GM19238 (cell line): ENCODE measurements around the gene PTPN12.
"Not testable (repeated sequence)": the region's sequence is repeated elsewhere in the genome, so short reads cannot be mapped to it uniquely, and the experiment has no call there.

Experiments used
- DNase-seq: peaks from one replicate; pipeline ENCODE4 v3.0.0; 2011; ENCODE audit warnings: low spot score; ENCODE audit not compliant: insufficient read length

Gene PTPN12

DNA sequence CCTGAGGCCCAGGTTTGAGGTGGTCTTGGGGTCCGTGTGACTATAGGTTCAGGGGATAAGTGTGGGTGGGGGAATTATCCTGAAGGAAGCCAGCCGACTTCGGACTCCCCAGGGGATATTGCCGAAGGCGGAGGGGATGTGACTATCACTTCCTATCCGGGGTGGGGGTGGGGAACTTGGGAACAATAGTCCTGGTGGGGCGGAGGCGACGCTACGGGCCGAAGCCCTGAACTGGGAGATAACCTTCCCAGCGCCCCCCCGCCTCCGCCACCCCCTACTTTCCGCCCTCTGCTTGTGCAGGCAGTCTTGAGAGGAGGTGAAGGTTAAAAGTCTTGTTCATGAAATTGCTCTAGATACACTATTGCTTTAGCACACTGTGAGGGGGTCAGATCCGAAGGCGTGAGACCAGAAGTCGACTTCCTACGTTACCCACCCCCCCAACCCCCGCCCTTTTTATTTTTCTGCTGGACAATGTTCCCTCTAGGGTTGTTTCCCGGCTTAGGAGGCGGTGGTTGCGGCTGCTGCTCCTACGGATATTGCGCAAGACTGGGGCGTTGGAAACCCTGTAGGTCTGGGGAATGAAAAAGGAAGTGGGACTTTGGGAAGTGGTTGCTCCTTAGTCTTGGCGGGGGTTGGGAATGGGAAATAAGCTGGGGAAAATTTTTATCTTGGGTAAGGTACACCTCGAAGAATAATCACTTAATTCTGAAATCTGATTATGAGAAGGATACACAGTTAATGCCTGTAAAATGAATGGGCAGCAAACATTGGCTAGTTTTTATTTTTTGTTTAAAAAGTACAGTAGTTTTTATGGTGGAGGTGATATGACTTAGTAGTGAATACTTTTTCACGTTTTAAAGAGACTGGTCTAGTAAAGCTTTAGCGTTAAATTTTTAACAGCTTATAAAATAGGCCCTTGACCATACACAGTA, 1.5 kb downstream of the PTPN12 start:
- DNase-seq = peak; percentile 15

DNA sequence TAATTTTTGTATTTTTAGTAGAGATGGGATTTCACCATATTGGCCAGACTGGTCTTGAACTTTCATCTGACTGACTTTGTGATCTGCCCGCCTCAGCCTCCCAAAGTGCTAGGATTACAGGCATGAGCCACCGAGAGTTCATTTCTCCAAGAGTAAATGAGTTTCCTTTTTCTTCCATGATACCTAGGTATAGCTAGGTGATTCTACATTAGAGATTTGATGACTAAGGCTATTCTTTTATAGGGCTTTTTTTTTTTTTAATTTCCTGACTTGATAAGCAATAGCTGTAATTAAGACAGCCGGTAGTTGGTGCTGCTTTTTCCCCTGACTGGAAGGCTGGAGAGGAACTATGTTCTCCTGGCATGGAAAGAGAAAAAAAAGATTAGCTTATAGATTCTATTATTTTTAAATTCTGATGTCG, 3.3 kb downstream of the PTPN12 start:
- no peak for DNase-seq

DNA sequence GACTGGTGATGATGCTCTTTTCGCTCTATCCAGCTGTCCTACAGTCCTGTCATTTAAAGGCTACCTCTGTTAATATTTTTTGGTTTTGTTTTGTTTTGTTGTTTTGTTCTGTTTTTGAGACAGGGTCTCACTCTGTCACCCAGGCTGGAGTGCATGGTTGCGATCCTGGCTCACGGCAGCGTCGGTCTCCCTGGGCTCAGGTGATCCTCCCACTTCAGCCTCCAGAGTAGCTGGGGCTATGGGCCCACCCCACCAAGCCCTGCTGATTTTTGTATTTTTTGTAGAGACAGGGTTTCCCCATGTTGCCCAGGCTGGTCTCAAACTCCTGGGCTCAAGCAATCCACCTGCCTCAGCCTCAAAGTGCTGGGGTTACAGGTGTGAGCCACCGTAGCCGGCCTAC, 3.9 kb downstream of the PTPN12 start:
- not testable (repeated sequence) for DNase-seq

DNA sequence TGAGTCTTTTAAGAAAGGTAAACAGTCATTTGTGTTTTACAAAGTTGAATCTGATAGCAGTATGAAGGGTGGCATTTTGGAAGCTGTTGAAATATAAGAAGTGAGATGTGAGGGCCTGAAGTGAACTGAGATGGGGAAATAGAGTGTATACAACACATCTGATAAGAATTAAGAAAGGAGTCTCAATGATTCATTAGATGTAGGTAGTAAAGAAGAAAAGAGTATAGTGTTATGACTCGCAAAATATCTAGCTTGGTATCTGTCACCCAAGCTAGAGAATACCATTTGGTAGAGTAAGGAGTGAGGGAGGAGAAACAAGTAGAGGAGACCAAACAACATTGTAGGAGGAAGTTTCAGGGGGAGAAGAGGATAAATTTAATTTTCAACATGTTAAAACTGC, 5.3 kb downstream of the PTPN12 start:
- DNase-seq = no peak

DNA sequence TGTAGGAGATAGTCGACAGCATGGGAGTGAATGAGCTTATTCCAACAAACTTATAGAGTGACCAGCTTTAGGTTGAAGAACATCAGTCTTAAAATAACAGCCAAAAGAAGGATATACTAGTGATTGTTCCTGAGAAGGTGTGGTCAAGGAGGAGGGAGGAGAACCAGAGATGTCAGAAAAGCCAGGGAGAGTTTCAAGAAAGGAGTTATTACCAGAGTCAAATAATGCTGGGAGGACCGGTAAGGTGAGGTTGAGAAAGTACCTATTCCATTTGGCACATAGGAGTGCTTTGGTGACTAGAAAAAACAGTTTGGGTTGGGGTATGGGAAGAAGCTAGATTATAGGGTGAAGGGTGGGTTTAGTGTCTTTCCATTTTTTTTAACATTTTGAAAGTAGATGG, 5.8 kb downstream of the PTPN12 start:
- DNase-seq = no peak

DNA sequence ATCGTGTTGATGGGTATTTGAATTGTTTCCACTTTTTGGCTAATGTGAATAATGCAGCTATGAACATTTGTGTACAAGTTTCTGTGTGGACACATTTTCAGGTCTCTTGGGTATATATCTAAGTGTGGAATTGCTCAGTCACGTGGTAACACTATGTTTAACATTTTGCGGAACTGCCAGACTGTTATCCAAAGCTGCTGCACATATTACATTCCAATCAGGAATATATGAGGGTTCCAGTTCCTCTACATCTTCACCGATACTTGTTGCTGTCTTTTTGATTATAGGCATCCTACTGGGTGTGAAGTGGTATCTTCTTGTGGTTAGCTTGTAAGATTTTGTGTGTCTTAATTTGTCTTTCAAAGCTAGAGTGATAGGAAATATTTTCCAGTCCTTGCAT, 6.8 kb downstream of the PTPN12 start:
- no peak for DNase-seq

DNA sequence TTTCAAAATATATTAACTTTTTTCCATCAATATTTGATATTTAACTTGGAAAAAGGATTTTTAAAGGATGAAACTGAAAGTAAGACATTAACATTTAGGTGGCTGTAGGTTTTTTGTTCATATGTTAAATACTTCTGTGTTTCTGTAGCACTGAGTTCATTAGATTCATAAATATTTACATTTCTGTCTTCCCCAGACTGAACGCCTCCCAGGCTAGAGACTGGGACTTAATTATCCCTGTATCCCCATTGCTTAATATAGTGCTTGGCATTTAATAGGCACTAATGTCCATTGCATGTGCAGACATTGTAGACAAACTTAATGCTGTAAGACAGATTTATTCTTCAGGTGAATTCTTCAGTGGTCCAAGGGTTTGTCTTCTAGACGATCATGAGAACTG, 7.4 kb downstream of the PTPN12 start:
- DNase-seq = no peak

DNA sequence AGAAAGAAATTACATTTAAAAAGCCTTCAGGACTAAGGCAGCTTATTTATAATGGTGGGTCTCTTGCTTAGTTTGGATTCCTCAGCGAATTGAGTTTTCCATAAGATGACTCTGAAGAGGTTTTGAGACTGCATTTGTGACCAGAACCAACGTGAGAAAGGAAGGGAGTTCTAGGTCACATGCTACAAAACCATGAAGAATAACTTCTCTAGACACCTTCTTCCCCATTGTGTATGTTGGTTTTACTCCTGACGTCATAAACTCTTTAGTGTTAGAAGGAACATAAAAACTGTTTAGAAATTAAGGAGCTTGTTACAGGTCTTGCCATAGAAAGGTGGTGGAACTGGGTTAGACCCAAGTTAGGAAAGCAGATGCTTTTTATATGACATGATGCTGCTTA, 11.1 kb downstream of the PTPN12 start:
- DNase-seq = no peak

DNA sequence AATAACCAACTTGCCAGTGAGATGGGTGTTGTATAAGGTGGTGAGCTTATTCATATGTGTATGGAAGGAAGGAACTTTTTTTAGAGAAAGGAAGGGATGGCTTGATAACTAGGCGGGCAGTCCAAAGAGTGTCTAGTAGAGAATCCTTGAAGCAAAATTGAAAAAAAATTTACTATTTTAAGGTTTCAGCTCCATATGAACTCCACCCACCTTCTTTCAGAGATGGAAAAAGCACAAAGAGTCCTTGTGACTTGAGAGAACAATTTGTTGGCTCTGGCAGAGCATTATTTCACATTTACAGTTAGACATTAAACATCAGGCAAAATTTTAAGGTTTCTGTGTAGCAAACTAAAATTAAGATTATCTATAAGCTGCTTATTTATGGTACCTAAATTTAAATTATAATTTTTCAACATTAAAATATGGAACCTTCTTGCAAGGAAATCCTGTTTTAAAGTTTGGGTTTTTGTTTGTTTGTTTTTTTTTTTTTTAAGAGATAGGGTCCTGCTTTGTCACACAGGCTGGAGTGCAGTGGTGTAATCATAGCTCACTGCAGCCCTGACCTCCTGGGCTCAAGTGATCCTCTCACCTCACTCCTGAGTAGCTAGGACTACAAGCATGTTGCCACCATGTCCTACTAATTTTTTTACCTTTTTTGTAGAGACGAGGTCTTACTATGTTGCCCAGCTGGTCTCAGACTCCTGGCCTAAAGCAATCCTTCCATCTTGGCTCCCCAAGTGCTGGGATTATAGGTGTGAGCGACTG, 12.2 kb downstream of the PTPN12 start:
- no peak for DNase-seq

DNA sequence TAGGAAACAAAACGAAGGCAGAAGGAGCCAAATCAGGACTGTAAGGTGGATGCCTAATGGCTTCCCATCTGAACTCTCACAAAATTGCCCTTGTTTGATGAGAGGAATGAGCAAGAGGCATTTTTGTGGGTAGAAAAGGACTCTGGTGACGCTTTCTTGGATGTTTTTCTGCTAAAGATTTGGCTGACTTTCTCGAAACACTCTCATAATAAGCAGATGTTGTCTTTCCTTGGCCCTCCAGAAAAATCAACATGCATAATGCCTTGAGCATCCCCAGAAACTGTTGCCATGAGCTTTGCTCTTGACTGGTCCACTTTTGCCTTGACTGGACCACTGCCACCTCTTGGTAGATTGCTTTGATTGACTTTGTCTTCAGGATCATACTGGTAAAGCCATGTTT, 13.5 kb downstream of the PTPN12 start:
- no peak for DNase-seq

DNA sequence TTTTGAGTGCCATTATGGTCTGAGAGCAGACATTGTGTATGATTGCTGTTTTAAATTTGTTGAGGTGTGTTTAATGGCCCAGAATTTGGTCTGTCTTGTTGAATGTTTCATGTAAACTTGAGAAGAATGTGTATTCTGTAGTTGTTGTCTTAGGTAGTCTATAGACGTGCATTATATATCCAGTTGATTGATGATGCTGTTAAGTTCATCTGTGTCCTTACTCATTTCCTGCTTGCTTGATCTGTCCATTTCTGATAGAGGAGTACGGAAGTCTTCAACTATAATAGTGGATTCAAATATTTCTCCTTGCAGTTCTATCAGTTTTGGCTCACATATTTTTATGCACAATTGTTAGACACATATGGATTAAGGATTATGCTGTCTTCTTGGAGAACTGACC, 16.0 kb downstream of the PTPN12 start:
- no peak for DNase-seq

DNA sequence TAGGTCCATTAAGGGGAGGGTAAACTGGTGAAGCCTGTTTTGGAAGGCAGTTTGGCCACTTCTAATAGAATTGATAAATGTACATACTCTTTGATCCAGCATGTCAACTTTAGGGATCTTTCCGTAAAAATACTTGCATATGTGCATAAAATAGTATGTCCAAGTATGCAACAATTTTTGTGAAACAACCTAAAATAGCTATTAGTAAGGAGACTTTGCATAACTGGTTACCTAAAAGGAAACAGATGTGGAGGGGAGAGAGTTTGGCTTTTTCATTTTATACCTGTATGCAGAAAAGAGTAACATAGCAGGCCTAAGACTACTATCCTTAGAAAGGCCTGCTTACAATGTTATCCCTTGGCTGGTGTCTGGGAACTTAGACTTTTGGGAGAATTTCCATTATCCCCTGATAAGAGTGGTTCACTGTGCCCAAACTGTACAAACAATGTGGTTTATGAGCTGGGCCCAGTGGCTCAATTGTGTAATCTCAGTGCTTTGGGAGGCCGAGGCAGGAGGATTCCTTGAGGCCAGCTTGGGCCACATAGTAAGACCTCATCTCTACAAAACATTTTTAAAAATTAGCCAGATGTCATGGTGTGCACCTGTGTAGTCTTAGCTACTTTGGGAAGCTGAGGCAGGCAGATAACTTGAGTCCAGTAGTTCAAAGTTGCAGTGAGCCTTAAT, 21.3 kb downstream of the PTPN12 start:
- DNase-seq = no peak

DNA sequence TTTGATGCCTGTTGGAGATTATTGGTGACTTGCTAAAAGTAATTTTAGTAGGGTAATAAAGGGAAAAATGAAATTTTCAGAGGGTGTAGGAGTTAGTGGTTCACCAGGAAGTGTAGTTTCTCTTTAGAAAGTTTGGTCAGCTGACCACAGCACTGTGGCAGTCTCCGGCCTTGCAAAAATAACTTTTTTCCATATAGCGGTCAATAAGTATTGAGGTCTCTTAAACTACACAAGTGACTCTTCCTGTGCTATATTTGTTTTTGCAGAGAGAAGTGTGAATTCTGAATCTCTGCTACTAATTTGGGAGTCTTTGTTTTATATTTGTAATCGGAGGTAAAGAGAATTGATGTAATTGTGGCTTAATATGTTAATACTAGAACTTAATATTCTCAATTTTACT, 24.3 kb downstream of the PTPN12 start:
- no peak for DNase-seq

DNA sequence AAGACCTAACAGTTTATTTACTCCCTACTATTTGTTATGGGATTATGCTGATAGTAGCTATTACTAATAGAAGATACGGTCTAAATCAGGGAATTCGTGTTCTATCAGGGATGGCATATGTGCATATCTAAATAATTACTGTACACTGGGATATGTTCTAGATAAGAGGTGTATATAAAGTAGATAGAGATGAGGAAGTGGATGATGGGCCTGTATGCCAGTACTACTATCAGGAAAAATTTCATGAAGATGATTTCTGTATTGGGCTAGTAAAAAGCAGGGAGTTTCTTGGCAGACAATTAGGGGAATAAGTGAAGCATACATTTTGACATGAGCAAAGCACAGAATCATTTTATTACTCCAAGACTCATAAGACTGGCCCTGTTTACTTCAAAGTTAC, 26.2 kb downstream of the PTPN12 start:
- DNase-seq = no peak

DNA sequence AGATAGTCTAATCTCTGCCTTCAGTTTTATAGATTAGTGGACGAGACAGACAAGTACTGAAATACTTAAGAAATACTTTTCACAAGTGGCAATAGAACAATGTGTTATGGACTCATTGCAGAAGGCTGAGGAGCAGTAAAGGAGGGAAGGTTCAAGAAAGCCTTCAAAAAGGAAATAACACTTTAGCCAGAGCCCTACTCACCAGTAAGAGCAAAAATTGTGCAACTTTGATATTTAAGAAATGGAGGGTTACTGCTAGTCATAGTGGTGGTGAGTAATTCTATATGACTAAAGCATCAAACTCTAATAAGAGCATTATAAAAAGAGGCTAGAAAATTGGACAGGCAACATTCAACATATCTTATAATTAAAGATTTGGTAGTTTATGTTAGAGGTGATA, 28.8 kb downstream of the PTPN12 start:
- no peak for DNase-seq

DNA sequence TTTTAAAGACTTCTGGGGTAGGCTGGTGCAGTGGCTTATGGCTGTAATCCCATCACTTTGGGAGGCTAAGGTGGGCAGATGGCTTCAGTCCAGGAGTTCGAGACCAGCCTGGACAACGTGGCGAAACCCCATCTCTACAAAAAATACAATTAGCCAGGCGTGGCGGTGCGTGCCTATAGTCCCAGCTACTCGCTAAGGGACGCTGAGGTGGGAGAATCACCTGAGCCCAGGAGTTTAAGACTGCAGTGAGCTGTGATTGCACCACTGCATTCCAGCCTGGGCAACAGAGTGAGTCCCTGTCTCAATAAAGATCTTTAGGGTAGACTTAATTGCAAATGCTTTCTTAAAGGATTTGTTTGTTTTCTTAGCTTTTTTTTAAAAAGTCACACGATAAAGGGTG, 29.3 kb downstream of the PTPN12 start:
- DNase-seq = no peak

DNA sequence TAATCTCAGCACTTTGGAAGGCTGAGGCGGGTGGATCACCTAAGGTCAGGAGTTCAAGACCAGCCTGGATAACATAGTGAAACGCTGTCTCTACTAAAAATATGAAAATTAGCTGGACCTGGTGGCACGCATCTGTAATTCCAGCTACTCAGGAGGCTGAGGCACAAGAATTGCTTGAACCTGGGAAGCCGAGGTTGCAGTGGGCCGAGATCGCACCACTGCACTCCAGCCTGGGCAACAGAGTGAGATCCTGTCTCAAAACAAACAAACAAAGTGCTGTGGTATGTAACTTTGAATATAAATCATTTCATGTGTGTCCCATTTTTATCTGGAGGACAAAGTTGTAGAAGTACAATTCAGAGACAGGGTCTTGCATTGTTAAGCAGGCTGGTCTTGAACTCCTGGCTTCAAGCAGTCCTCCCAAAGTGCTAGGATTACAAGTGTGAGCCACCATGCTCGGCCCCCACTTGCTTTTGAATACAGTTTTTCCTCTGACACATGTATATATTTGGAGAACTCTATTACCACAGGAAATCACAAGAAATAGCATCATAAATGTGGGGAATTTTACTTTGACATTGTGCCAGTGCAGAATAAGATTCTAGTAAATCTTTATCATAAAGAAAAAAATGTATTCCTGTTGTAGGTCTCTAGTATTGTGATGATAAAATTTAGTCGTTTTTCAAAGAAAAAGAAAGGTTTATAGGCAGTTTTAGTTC, 32.6 kb downstream of the PTPN12 start:
- no peak for DNase-seq

DNA sequence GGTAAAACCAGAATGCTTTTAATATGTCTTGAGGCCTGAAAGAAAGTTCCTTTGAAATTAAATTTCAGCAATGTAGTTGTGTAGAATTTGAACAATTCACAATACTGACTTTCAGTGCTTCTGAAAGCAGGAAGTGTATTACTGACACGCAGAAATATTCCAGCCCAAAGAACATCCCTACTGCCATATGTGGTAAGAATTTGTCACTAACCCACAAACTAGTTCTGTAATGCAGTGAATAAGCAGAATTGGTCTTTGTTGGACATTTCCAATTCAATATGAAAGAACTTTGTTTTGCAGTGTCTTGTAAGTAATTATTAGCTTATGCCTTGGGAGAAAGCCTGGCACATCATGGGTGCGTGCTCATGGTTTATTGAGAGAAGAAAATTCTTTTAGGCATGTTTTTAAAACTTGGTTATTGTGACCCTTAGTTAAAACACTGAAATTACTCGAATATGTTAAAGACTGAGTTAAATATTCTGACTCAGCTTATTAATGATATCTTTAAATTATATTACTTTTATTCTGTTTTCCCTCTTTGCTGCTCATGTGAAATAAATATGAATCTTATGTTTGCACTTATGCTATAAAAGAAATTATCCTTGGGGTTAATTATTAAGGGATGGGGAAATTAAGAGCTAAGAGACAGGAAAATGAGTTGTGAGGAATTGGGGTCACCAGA, 33.4 kb downstream of the PTPN12 start:
- no peak for DNase-seq

DNA sequence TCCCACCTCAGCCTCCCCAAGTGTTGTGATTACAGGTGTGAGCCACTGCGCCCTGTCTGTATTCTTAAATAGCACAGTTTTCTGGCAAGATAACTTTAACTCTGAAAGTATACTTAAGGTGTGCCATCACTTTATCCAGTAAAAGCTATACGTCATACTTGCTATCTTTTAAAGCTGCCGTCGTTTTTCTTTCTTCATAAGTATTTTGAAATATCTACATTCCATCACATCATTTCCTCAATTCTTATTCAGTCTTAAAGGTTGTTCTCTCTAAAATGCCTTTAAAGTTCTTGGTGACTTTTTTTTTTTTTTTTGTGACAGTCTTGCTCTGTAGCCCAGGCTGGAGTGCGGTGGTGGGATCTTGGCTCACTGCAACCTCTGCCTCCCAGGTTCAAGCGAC, 34.7 kb downstream of the PTPN12 start:
- DNase-seq = no peak

DNA sequence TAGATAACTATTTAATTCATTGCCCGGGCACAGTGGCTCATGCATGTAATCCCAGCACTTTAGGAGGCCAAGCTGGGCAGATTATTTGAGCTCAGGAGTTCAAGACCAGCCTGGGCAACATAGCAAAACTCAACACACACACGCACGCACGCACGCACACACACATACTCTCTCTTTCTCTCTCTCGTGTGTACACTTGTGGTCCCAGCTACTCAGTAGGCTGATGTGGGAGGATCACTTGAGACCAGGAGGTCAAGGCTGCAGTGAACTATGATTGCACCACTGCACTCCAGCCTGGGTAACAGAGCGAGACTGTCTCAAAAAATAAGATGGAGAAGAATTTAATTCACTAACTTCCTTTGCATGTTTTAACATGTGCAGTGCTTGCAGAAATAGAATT, 38.1 kb downstream of the PTPN12 start:
- no peak for DNase-seq

DNA sequence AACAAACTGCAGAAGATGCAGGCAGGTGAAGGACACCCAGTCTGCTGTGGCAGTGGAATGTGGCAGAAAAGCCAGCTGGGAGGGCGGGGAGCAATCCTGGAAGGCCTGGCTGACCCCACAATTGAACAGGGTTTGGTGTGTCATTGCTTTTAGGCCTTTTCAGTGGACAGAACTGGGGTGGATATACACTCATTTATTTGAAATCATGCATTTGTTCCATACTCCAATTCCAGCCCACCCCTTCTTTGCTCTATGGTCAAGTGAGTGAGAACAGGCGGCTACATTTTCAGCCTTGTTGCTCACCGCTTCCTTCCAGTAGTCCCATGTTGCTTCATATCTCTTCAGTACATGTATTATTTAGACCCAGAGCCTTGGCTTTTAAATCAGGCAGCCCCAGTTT, 39.8 kb downstream of the PTPN12 start:
- no peak for DNase-seq
